Progenitor cell of endocrine pancreas (in vitro differentiated cells): ENCODE data around the gene CCSAP. TPM values are rescaled to one million over a fixed set of nuclear protein-coding genes. Genes with fewer than 3 reads are reported as not detected.
A peak's percentile ranks its signal among the peaks of the same experiment; 100 is the strongest.

Source experiments
- DNase-seq: peaks from one replicate; pipeline ENCODE4 v3.0.0; 2021; ENCODE audit warnings: low spot score; ENCODE audit not compliant: unreplicated experiment
- H3K27ac Mint-ChIP-seq: 2 replicates; pipeline ENCODE4 v1.8.0; 2021; ENCODE audit warnings: mild to moderate bottlenecking, moderate library complexity, mixed read lengths
- H3K27me3 Mint-ChIP-seq: 2 replicates; pipeline ENCODE4 v1.8.0; 2021; ENCODE audit warnings: mixed read lengths
- H3K36me3 Mint-ChIP-seq: 2 replicates; pipeline ENCODE4 v1.8.0; 2022; ENCODE audit warnings: mixed read lengths; ENCODE audit not compliant: insufficient read depth
- H3K4me1 Mint-ChIP-seq: 2 replicates; pipeline ENCODE4 v1.8.0; 2021; ENCODE audit warnings: low read depth, mixed read lengths
- H3K4me3 Mint-ChIP-seq: 2 replicates; pipeline ENCODE4 v1.8.0; 2021; ENCODE audit warnings: low read depth, mild to moderate bottlenecking, moderate library complexity, mixed read lengths
- H3K9me3 Mint-ChIP-seq: 2 replicates; pipeline ENCODE4 v1.8.0; 2021; ENCODE audit warnings: low read depth, mixed read lengths
- total RNA-seq: library from RNA; stranded (reverse); gene quantifications from 2 replicates; pipeline ENCODE4 v1.2.1, GENCODE V29; 2021
- TF ChIP-seq, protein P1 (sequence below): fragments of 200-600 bp; sonication (generic); IDR thresholded peaks from one replicate; pipeline ENCODE4 v1.5.0; 2021; ENCODE audit warnings: antibody characterized with exemption, mild to moderate bottlenecking; ENCODE audit not compliant: unreplicated experiment

Gene CCSAP
- total RNA-seq, 1 donor from 2014 or later = 10.9 TPM

DNA sequence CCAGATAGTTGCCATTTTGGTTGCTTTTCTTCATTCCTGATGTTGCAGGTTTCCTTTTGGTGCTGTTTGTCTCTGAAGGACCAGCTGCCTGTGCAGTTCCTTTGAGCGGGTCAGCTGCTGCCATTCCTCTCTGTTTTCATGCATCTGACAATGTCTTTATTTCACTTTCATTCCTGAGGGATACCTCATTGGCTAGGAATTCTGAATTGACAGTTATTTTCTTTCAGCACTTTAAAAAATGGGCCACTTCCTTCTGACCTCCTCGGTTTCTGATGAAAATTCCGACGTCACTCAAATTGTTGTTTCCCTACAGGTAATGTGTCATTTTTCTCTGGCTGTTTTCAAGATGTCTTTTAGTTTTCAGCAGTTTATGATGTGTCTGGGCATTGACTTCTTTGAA lies 24.8 kb downstream of the CCSAP start:
- TF ChIP-seq, protein P1, sequence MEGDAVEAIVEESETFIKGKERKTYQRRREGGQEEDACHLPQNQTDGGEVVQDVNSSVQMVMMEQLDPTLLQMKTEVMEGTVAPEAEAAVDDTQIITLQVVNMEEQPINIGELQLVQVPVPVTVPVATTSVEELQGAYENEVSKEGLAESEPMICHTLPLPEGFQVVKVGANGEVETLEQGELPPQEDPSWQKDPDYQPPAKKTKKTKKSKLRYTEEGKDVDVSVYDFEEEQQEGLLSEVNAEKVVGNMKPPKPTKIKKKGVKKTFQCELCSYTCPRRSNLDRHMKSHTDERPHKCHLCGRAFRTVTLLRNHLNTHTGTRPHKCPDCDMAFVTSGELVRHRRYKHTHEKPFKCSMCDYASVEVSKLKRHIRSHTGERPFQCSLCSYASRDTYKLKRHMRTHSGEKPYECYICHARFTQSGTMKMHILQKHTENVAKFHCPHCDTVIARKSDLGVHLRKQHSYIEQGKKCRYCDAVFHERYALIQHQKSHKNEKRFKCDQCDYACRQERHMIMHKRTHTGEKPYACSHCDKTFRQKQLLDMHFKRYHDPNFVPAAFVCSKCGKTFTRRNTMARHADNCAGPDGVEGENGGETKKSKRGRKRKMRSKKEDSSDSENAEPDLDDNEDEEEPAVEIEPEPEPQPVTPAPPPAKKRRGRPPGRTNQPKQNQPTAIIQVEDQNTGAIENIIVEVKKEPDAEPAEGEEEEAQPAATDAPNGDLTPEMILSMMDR = no peak
- no peak overlapping the region for H3K27ac Mint-ChIP-seq

DNA sequence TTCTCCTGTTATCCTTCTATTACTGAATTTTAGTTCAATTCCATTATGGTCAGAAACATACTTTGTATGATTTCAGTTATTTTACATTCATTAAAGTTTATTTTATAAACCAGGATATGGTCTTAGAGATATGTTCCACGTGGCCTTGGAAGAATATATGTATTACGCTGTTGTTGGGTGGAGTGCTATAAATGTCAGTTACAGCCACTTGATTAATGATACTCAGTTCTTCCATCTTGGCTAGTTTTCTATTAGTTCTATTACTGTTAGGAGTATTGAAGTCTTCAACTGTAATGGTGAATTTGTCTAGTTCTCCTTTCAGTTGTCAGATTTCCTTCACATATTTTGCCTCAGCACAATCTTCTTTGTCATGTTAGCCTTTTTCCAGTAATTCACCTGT lies 26.7 kb downstream of the CCSAP start:
- no peak overlapping the region for H3K27ac Mint-ChIP-seq
- peaks cover 18% of the 10 kb centered on the region for H3K36me3 Mint-ChIP-seq
- no peak for DNase-seq
- H3K4me3 Mint-ChIP-seq = no peak overlapping the region
- TF ChIP-seq, protein P1 = no peak
- H3K9me3 Mint-ChIP-seq = no peaks in the 10 kb centered on the region
- H3K4me1 Mint-ChIP-seq = peaks cover 2% of the 10 kb centered on the region
- H3K27me3 Mint-ChIP-seq = no peaks in the 10 kb centered on the region

More for the DNA sequence above, 24.8 kb downstream of the CCSAP start:
- DNase-seq = no peak
- no peaks in the 10 kb centered on the region for H3K27me3 Mint-ChIP-seq
- peaks cover 2% of the 10 kb centered on the region for H3K4me1 Mint-ChIP-seq
- peaks cover 20% of the 10 kb centered on the region for H3K36me3 Mint-ChIP-seq
- no peaks in the 10 kb centered on the region for H3K9me3 Mint-ChIP-seq
- no peak overlapping the region for H3K4me3 Mint-ChIP-seq

DNA sequence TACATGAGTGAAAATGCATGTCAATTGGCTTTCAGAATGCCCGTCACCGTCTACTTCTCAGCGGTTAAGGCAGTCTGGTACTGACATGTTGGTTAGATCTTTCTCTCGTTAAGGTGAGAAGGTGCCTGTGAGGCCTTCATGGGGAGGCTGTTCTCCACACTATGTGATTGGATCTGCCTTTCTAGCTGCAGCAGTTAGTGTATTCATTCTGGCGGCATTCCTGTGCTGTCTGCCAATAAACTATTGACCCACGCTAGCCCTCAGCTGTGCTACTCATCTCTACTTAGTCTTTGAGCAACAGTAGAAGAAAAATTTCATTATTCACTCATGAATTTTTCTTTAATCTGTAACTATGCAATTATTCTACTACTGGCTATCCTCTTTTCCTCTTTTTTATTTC lies 32.0 kb downstream of the CCSAP start:
- Mint-ChIP-seq H3K27ac (no peak overlapping the region), H3K36me3 (peaks cover 13% of the 10 kb centered on the region), H3K27me3 (no peaks in the 10 kb centered on the region), H3K4me1 (peaks cover 19% of the 10 kb centered on the region), H3K4me3 (no peak overlapping the region), H3K9me3 (no peaks in the 10 kb centered on the region)
- TF ChIP-seq, protein P1 = no peak
- no peak for DNase-seq

DNA sequence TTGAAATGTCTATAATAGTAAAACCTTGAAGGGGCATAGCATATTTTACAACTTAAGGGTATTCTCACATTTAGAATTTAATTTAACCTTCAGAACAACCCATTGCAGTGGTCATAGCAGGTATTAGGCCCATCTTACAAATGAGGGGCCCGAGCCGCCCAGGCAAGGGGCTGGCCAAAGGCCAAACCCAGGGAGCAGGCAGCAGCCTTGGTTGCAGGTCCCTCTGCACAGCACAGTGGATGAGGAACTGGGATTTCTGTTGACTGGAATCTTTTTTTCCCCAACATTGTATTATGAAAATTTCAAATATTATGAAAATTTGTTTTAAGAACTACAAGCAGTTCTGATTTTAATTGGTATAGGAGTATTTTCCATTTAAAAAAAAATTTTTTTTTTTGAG lies 33.2 kb downstream of the CCSAP start:
- Mint-ChIP-seq H3K27me3 (no peaks in the 10 kb centered on the region), H3K4me3 (no peak overlapping the region), H3K9me3 (no peaks in the 10 kb centered on the region), H3K27ac (peak overlapping the region; percentile 30), H3K36me3 (peaks cover 11% of the 10 kb centered on the region), H3K4me1 (peaks cover 22% of the 10 kb centered on the region)
- no peak for DNase-seq
- TF ChIP-seq, protein P1 = no peak

DNA sequence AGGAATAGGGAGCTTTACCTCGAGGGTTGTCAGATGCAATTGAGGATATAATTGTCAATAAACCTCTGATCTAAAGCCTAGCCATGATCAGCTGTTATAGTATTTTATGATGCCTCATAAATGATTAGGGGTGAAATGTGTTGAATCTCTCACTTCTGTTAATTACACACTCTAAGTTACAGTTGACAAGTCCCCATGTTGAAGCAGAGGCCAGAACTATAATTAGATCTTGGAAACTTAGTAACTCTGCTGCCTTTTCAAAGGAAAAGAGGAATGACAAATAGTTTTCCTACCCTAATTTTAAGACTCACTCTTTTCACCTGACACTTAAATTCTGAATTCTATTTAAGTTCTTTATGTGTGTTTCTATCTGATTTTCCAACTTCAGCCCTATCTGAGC lies 33.8 kb downstream of the CCSAP start:
- H3K4me1 Mint-ChIP-seq = peaks cover 22% of the 10 kb centered on the region
- H3K9me3 Mint-ChIP-seq = no peaks in the 10 kb centered on the region
- TF ChIP-seq, protein P1 = no peak
- no peaks in the 10 kb centered on the region for H3K27me3 Mint-ChIP-seq
- H3K36me3 Mint-ChIP-seq = peaks cover 11% of the 10 kb centered on the region
- DNase-seq = no peak
- peak overlapping the region; percentile 30 for H3K27ac Mint-ChIP-seq
- H3K4me3 Mint-ChIP-seq = no peak overlapping the region
